GM21786 (cell line): ENCODE measurements around the gene ABCA3.
A peak's percentile ranks its signal among the peaks of the same experiment; 100 is the strongest.
"Not testable (repeated sequence)": the region's sequence is repeated elsewhere in the genome, so short reads cannot be mapped to it uniquely, and the experiment has no call there.

ENCODE experiments used
- ATAC-seq: cut with Tn5 transposase; IDR thresholded peaks from one replicate; pipeline ENCODE4 v1.9.1; 2021; ENCODE audit not compliant: unreplicated experiment

Gene ABCA3

GRCh38 chr16:2282866-2283555 lies 57.5 kb downstream of the ABCA3 start:
- no peak for ATAC-seq

GRCh38 chr16:2282262-2282661 lies 58.3 kb downstream of the ABCA3 start:
- no peak for ATAC-seq

GRCh38 chr16:2280981-2281542 lies 59.5 kb downstream of the ABCA3 start:
- ATAC-seq: no peak

GRCh38 chr16:2280461-2280860 lies 60.1 kb downstream of the ABCA3 start:
- no peak for ATAC-seq

GRCh38 chr16:2278956-2279800 lies 61.4 kb downstream of the ABCA3 start:
- no peak for ATAC-seq

GRCh38 chr16:2278272-2278608 lies 62.3 kb downstream of the ABCA3 start:
- ATAC-seq: no peak

- ATAC-seq: no peak
These were observed 62.9 kb downstream of the ABCA3 start for GRCh38 chr16:2277466-2278271.

GRCh38 chr16:2276368-2277195 lies 63.9 kb downstream of the ABCA3 start:
- ATAC-seq: no peak

- ATAC-seq: no peak
These were observed 64.8 kb downstream of the ABCA3 start for GRCh38 chr16:2275476-2276367.

- ATAC-seq: no peak
These were observed 66.6 kb downstream of the ABCA3 start for GRCh38 chr16:2273931-2274330.

GRCh38 chr16:2273484-2273883 lies 67.0 kb downstream of the ABCA3 start:
- no peak for ATAC-seq

GRCh38 chr16:2271848-2272461 lies 68.6 kb downstream of the ABCA3 start:
- no peak for ATAC-seq

- ATAC-seq: no peak
These were observed 69.7 kb downstream of the ABCA3 start for GRCh38 chr16:2270588-2271470.

- no peak for ATAC-seq
These were observed 70.5 kb downstream of the ABCA3 start for GRCh38 chr16:2270070-2270462.

GRCh38 chr16:2267913-2268666 lies 72.4 kb downstream of the ABCA3 start, which contains the start of gene RNPS1:
RNPS1 (minus strand) TSS chr16:2268126; CDS start chr16:2264643, 3,483 bp downstream.
- ATAC-seq: peak; percentile 74

GRCh38 chr16:2267505-2267912 lies 73.0 kb downstream of the ABCA3 start:
- peak; percentile 46 for ATAC-seq

GRCh38 chr16:2266887-2267286 lies 73.6 kb downstream of the ABCA3 start:
- not testable (repeated sequence) for ATAC-seq
